GM19328 (cell line): ENCODE measurements around the gene THAP4.

ENCODE experiments used
- ATAC-seq: cut with Tn5 transposase; IDR thresholded peaks from one replicate; pipeline ENCODE4 v1.9.1; 2021; ENCODE audit warnings: mild to moderate bottlenecking, moderate library complexity; ENCODE audit not compliant: unreplicated experiment

THAP4 gene

GRCh38 chr2:241637018-241637794 is at the start of gene THAP4, which contains the start of gene ATG4B:
Gene THAP4, minus strand, starts transcription at chr2:241637158. Its CDS starts 141 bp downstream, at chr2:241637017.
Gene ATG4B, plus strand, starts transcription at chr2:241637693. Its CDS starts 22 bp downstream, at chr2:241637715.
- peak; percentile 59 for ATAC-seq

DNA sequence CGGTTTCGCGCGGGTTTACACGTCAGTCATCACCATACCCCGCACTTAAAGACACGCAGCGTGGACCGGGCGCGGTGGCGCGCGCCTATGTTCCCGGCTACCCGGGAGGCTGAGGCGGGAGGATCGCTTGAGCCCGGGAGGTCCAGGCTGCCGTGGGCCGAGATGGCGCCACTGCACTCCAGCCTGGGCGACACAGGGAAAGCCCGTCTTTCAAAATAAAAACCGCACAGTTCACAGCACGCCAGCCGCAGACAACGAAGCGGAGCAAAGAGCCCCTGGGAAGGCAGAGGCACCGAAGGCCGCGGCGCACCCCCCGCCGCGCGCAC is 49.3 kb upstream of the THAP4 start:
- peak; percentile 7 for ATAC-seq

GRCh38 chr2:241680827-241681599 is 44.1 kb upstream of the THAP4 start:
- no peak for ATAC-seq

GRCh38 chr2:241680044-241680443 is 43.1 kb upstream of the THAP4 start:
- no peak for ATAC-seq

GRCh38 chr2:241678784-241679540 is 42.0 kb upstream of the THAP4 start:
- ATAC-seq: no peak

GRCh38 chr2:241678307-241678706 is 41.3 kb upstream of the THAP4 start:
- ATAC-seq: no peak

DNA sequence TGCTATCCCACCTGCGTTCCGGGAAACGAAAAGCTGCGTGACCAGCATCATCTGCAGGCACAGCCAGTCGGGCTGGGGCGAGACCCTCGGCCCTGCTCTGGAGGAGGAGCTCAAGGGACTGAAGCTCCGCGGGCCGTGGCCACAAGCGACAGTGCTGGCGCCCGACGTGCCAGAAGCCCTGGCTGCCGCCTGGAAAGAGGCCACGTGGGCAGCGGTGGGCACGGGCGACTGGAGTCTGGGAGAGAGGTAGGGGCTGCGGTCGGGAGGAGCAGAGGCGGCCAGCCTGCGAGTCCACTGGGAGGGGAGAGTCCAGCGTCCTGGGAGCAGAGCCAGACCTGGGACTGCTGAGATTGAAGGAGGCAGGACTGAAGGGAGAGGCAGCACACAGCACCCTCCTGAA is 40.4 kb upstream of the THAP4 start:
- no peak for ATAC-seq

DNA sequence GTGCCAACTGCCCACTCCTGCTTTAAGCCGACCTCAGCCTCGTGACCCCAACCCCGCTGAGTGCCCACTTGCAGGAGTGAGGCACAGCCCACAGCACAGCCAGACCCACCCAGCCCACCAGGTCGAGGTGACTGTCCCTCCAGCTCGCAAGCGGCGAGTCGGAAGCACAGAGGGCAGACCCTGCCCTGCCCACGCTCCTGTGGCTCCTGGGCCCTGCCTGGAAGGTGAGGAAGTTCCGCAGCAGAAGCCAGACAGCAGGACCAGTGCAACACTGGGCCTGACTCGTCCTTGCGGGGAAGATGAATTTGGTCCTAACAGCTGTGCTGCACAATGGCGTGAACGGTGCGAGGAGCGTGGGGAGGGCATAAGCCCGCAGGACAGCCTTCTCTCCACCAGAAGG is 39.7 kb upstream of the THAP4 start:
- ATAC-seq: no peak

DNA sequence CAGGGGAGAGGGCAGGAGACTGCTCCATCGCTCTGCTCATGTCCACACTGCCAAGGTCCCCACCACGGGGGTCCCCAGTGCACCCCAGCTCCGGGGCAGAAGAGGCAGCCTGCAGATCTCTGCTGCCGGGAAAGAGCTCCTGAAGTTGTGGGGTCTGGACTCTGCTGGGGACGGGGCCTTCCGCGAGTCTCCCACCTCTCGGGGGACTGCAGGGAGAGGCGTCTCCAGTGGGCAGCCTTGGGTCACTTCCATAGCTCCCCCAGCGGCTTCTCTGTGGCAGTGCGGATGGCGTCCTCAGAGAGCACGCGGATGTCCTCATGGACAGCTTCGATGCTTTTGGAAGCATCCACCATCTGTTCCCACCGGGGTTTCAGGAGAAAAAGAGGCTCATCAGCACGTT is 38.9 kb upstream of the THAP4 start:
- no peak for ATAC-seq

DNA sequence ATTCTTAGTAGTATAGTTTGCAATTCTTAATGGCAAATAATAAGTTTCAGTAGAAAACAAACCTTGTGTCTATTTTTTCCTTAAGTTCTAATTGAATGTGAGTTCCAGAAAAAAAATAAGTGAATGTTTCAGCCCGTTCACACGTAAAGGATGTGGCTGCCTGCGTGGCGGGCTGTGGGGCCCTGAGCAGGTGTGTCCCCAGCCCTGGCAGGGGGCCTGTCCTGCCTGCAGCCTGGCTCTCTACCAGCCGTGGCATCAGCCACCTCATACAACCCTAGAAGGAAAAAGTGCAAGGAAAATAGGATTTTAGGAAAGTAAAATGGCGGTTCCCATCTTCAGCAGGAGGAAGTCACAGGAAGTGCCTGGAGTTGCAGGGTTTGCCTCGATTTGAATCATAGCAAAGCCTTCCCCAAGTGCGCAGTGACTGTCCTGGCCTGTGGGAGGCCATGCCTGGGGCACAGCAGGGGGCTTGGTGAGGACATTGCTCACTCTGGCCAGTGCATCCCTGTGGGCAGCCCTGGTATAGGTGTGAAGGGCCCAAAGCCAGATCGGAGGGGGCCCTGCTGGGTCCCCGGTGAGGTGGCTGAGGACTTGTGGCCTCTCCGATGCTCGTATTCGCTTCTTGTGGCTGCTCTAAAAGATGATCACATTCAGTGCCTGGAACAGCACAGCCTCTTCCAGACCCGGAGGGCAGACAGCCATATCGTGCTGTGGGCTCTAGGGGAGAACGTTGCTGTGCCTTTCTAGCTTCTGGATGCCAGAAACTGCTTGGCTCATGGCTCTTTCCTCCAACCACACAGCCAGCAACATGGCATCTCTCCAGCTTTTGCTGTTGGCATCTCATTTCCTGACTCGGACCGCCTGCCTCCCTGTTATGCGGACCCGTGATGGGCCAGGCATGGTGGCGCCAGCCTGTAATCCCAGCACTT is 37.1 kb upstream of the THAP4 start:
- no peak for ATAC-seq

DNA sequence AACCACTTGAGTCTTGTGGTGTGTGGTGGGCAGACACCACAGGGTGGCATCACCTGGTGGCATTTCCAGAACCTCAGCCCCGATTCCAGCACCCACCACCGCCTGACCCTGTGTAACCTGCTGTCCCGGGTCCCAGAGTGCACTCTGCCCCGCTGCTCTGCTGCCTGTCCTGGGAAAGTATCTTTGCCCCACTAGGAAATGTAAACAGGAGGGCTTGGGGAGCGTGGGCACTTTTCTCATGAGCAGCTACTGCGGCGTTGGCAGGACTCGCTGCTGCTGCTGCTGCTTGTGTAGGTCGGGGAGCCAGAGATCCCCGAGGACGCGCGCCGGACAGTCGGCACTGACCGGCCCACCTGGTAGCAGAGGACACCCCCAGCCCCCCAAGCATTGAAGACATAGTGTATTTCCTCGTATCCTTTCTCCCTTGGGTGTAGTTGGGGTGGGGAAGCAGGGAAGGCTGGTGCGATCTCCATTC is 36.3 kb upstream of the THAP4 start:
- ATAC-seq: no peak

GRCh38 chr2:241672243-241673188 is 35.6 kb upstream of the THAP4 start:
- no peak for ATAC-seq

- no peak for ATAC-seq
Measured at GRCh38 chr2:241671457-241672240, 34.7 kb upstream of the THAP4 start.

DNA sequence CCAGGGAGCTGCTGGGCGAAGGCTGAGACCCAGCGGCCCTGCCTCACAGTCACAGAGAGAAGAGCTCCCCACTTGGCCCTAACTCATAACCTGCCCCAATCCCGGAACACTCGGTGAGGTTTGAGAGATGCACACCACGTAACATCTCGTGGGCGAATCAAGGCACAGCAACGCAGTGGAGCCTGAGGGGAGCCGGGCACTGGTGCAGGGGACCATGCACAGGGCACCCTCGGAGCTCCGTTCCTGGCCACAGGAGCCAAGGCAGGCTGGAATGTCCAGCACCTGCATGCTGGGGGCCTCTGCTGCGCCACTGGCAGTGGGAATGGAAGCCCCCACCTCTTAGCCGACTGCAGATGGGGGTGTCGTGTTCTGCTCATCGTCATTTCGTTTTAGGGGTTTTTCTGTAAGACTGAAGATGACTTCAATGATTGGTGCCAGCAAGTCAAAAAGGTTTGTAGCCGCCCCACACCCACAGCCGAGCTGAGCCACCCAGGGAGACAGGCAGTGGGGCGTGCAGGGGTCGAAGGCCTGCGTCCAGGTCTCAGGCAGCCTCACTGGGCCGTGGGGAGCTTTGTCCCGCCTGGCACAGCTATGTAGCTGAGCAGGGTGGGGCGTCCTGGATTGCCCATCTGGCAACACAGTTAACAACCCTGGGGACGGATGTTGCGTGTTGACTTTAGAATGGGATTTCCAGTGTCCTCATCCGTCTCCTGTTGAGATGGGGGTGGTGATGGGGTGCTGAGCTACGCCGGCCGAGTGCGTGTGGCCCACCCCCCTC is 33.6 kb upstream of the THAP4 start:
- ATAC-seq: no peak

DNA sequence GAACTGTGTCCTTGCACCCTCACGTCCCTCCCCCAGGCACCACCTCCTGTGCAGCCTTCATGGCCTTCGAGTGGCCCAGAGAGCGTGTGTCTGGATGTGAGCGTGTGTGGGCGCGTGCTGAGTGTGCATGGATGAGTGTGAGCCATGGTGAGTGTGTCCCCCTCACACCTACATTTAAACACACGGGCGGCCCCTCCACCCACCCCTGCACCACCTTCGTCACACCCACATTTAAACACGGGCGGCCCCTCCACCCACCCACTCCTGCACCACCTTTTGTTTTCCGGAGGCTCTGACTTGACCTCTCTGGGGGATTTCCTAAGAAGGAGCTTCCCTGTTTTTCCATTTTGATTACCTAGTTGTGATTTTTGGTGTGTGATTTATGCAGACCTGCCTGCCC is 31.9 kb upstream of the THAP4 start:
- ATAC-seq: no peak

DNA sequence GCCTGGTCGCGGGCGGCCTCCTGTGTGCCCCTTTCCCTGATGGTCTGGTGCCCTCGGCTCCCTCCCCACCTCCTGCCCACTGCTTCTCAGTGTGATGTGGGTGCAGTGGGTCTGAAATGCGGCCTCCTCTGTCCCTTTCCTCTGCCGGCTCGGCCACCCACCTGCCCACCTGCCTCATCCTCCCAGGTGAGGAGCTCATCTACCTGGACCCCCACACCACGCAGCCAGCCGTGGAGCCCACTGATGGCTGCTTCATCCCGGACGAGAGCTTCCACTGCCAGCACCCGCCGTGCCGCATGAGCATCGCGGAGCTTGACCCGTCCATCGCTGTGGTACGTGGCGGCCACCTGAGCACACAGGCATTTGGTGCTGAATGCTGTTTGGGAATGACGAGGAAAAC is 31.4 kb upstream of the THAP4 start:
- ATAC-seq: no peak

DNA sequence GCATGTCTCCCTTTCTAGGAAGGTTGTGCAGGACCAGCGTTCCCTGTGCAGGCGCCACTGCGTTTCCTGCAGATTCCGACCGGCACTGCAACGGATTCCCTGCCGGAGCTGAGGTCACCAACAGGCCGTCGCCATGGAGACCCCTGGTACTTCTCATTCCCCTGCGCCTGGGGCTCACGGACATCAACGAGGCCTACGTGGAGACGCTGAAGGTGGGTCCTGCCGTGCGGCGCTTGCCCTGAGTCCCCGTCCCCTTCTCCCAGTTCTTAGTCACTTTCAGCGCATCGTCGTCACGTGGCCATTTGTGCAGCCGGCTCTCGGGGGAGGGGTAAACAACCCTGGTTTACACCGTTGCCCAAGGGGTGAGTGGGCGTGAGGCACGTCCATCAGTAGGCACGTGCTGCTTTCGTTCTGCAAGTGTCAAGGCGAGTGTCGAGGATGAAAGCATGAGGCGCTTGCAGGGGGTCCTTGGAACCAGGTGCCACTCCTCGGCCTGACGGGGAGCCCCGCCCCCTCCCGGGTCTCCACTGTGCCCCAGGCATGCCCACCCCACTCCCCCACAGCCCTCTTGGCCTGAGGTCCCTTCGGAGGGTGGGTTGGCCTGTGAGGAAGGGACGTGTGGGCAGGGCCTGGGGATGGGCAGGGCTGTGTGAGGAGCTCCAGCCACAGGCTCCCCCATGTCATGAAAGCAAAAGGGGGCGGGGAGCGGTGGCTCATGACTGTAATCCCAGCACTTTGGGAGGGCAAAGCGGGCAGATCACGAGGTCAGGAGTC is 29.9 kb upstream of the THAP4 start:
- ATAC-seq: no peak
